ENCODE data around the gene GOLGA6L4.
"Not testable (repeated sequence)": the region's sequence is repeated elsewhere in the genome, so short reads cannot be mapped to it uniquely, and the experiment has no call there.

The GOLGA6L4 gene

DNA sequence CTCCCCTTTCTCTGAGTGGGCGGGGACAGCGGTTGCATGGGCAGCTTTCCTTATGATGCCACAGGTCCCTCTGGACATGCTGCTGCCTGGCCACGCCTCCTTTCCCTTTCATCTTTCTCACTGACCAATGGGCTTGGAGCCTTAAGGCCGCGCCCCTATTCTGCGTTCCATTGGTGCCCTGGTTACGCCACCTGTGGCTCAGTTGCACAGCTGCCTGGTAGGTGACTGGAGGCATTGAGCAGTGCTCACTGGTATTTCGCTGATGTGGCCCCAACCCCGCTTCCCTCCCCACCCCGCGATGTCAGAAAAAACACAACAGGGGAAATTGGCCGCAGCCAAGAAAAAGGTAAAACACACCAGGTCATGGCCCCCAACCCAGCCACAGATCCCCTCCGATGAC is at the start of gene GOLGA6L4:
Gene GOLGA6L4 (plus strand): TSS at position 201 of the 400 bp plus-strand sequence. CDS start 62 bp downstream, at position 263.
- not testable (repeated sequence) for DNase-seq

DNA sequence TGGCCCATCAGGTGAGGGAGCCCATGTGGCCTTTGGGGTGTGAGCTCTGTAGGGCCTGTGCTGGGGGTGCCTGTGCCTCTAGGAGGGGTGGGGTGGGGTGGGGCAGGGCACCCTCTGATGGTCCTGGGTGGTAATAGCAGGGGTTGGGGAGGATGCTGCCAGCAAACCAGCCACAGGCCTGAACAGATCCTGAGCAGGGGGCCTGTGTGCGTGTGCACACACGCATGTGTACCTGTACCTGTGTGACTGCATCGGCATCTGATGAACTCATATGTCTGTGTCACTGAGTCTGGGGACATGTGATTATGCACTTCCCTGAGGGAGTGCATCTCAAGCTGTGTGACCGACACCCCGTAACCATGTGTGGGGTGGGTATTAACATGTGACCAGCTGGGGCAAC is 42.6 kb upstream of the GOLGA6L4 start:
- DNase-seq = not testable (repeated sequence)

DNA sequence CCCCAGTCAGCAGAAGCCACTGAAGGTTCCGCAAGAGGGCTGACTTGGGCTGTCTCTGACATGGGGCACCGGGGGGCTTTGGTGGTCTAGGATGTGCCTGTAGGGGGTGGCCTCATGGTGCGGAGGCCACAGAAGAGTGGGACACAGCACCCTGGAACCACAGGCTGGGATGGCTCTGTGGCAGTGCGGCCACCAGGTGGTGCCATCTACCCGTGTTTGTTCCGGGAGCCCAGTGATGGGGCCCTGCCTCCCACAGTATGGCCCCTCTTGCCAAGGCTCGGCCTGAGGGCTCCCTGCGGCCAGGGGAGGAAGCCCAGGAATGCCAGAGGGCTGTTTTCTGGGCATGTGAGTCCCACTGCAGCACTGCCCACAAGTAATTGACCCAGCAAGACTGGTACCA is 40.0 kb upstream of the GOLGA6L4 start:
- not testable (repeated sequence) for DNase-seq

DNA sequence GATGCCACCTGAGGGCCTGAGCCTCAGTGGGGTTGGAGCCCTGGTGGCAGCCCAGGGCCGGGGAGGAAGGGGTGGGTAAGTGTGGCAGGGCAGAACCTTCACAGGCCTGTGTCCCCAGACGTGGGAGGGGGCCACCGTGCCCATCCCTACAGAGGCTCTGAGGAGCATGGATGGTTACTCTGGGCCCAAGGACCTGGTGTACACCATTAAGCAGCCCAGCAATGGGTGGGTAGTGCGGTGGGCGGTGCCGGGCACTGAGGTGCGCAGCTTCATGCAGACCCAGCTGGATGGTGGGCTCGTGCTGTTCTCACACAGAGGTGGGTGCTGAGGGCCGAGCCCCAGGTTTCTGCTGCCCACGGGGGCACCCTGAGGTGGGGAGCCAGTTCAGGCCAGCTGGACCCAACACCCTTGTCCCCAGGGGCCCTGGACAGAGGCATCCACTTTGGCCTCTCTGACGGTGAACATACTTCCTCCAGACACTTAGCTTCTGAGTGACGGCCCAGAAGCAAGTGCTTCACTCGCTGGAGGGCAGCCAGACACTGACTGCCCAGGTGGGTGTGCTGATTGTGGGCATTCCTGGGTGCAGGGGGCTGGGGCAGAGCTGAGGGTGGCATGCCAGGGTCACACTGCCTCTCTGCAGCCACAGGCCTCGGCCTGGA is 38.9 kb upstream of the GOLGA6L4 start:
- DNase-seq = not testable (repeated sequence)

- not testable (repeated sequence) for DNase-seq
Measured at GRCh38 chr15:84199865-84200264, 35.7 kb upstream of the GOLGA6L4 start.

DNA sequence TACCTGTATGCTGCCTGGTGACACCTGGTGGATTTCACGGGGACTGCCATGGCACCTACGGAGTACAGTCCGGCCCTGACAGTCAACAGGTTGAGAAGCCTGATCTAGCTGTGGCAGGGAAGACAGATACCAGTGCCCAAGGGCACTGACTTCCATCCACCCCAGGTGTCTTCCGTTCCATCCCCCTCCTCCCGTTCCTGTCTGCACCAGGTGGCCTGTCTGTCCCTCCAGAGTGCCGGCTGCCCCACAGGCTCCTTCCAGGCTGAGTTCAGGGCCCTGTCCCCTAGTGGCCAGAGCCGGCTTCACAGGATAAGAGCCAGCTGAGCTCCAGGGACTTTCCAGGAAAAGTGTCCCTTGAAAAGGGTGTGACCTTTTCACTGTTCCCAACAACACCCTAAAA is 10.9 kb downstream of the GOLGA6L4 start:
- DNase-seq = not testable (repeated sequence)

All from NCI-H226 (cell line).